Glomerular visceral epithelial cell (primary cell): ENCODE measurements around the gene KIRREL1.

Experiments
- DNase-seq: peaks from one replicate; pipeline ENCODE4 v3.0.0-alpha.2; 2016; ENCODE audit errors: extremely low spot score

The KIRREL1 gene

DNA sequence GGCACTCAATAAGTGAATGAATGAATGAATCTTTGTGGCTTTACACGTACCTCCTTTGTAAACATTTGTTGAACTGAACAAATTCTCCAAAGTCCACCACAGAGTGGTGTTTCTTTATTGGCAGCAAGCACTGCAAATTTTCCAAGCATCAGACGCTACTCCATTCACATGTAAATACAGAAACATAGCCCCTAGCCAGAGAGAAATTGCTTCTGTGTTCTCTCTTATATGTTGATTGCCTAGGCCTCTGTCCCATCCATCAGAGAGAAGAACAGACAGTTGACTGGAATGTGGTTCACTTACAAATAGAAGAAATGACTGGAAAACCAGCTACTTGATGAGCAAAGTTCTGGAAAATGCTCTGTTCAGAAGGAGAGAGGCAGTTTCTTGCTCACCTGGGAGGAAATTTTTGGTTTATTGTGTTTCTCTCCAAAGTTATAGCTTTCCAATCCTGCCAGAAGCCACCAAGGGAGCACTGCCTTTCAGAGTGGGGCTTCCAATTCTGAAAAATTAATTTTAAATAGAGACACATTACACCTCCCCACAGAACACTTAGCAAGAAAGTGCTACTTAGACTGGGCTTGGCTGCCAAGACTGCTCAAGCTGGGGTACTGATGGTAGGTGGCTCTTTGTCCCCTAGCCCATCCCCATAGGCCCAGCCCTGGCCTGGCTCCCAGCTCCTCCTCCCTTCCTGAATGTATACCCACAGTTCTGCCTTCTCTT lies 18.1 kb upstream of the KIRREL1 start:
- no peak for DNase-seq

DNA sequence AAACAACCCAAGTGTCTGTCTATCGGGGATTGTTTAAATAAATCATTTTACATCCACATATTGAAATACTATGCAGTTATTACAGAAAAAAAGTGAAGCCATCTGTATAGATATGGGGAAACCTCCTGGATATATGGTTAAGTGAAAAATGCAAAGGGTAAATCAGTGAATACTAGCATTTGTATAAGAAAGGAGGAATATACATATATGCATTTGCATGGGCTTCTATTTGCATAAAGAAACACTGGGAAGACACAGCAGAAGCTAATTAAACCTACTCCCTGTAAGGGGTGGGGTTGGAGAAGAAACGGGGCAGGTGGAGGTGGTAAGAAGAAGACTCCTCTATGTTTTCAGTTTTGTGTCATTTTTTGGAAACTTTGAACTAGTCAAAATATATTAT lies 16.6 kb upstream of the KIRREL1 start:
- no peak for DNase-seq

DNA sequence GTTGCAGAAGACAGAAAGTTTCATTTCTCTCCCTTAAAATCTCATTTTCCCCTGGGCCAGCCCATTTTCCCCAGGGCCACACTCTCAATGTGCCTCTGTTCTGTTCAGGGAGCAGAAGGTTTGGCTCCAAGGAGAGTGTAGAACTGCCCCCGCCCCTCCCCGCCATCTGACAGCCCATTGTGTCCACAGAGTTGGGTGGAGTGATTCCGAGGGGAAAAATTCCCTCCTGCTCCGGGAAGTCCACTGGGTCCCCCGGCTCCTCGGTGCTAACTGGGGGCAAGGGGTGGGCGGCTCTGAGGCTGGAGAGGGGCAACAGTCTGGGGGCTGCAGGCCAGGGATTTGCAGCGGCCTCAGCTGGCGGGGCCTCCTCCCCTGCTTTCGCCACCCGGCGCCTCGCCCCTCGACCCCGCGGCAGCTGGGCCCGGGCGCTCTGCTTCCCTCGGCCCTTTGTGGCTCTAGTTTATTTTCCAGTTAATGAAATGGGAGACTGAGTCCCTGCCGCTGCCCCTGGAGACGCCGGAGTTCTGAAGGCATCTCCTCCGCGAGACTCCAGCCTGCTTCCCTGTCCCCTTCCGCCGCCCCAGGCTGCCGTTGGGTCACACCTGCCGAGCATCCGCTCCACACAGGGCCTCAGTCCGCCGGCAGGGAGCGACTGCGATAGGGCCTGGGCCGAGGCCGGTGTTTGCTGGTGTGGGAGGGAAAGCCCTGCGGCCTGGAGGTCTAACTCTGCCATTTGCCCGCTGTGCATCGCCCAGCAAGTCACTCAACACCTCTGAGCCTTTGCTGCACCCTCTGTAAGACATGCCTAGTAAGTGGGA lies 14.7 kb upstream of the KIRREL1 start:
- no peak for DNase-seq

DNA sequence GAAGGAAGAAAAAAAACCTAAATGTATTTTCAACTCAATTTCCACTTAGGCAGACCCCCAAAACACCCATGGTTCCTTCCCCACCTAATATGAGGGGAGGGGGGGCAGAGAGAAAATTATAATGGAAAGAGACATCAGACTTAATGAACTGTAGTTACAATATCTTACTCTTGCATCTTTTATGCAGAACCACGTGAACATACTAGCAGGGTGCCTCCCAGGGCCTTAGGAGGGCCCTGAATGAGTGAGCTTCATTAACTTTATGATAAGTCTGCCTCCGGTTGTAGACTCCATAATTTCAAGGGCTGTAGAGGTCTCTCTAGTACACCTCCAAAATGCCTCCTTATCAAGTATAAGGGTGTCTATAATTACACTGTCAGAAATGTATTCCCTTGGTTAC lies 11.3 kb upstream of the KIRREL1 start:
- DNase-seq, result no peak

DNA sequence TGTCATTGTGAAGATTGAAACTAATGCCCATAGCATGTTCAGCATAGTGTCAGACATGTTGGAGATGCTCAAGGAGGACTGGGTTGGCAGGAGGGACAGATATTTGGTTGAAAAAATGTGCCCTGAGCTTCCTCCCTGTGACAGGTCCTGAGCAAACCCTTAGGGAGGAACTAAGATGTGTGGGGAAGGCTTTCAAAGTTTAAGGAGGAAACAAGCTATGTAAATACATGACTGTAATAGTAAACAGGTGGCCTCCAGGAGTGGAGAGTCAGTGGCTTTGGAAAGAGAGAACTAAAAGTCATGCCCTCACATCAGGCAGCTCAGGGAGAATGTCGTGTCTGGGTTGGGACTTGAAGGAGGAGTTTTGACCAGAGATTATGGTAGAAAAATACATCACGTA lies 9.7 kb upstream of the KIRREL1 start:
- DNase-seq, result no peak

DNA sequence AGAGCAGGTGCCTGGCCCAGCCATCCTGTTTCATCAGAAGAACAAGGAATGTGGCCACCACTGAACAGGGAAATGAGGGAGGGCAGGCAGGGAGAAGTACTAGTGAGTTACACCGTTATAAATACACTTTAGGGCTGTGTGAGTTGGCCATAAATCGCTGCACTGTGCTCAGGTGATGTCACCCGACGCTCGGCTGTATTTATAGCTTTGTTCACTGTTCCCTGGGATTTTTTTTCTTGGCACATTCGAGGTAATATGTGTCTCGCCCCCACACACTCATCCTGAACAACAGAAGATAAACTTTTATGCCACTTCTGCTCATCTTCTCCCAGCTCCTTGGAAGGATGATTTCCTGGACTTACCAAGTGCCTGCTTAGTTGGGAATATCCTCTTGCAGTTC lies 9.0 kb upstream of the KIRREL1 start:
- DNase-seq, result no peak

DNA sequence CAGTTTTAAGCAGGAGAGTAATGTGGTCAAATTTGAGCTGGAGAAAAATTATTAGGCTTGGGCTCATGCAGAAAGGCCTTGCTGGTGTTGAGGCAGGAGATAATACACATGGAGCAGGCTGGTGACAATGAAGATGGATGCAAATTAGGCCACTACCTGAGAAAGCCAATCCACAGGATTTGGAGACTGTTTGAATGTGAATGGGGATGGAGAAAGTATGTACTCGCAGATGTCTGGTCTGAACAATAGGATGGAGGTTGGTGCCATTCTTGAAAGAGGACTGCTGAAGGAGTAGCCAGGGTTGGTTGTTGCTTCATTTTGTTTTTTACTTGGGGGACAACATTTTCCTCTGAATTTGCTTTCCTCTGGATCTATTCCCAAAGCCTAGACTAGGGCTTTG lies 8.0 kb upstream of the KIRREL1 start:
- DNase-seq, result no peak

DNA sequence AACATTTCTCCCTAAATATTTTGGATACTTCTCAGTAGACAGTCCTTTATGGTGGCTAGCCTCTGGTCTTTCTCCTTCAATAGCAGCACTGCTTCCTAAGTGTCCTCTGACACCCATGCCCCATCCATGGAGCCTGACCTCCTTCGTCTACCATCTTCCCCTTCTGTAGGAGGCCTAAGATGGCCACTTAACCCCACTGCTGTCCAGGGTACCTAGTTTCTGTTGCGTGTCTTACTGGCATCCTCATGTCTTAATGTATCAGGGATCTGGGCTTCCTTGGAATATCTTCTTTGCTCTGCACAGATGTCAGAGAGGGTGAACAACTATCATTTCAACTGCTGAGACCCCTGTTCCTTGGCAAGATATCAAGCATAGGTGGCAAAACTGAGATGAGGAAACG lies 5.4 kb upstream of the KIRREL1 start:
- DNase-seq, result no peak

DNA sequence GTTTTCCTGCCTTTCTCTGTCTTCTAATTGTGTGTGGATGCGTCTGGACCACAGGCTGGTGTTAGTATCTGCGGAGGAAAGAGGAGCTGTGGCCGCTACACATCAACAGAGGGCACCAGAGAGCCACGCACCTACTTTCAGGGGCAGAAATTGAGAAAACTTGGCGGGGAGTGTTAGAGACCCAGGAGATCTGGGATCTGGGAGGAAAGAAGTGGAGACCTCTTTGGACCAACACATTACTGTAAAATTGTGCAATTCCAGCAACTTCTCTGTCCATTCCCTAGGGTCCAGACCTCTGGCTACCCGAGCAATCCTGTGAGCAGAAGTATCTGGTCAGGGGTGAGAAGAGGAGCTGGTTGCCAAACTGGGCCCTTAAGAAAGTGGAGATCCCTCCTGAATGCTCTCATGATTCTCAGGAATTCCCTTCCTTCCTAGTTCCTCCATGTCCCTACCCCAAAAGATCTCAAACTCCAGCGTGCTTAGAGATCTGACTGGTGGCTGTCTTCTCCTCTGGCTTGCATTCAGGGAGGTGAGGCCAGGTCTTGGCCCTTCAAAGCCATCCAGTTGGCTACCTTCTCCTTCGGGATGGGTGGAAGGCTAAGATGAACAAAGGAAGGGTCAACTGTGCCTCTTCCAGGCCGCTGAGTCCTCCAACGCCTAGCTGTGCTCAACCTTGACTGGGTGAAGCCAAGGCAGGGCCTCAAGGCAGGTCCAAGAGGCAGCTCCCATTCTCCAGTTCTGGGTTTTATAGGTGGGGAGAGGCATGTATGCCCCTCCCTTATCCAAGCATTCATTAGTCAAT lies 1.2 kb upstream of the KIRREL1 start:
- peak; percentile 83 for DNase-seq

DNA sequence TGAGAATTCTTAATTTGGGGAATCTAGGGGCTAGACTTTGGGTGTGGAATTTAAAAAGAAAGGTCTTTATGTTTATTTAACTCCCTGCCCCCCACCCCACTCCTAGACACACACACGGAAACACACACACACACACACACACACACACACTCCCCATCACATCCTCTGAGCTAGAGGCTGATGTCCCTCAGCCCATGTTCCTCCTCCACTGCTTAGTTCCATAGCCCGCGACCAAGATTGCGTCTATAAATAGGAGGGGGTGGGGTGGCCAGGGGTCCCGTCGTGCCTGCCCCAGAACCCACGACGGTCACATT lies 655 bp upstream of the KIRREL1 start:
- no peak for DNase-seq

DNA sequence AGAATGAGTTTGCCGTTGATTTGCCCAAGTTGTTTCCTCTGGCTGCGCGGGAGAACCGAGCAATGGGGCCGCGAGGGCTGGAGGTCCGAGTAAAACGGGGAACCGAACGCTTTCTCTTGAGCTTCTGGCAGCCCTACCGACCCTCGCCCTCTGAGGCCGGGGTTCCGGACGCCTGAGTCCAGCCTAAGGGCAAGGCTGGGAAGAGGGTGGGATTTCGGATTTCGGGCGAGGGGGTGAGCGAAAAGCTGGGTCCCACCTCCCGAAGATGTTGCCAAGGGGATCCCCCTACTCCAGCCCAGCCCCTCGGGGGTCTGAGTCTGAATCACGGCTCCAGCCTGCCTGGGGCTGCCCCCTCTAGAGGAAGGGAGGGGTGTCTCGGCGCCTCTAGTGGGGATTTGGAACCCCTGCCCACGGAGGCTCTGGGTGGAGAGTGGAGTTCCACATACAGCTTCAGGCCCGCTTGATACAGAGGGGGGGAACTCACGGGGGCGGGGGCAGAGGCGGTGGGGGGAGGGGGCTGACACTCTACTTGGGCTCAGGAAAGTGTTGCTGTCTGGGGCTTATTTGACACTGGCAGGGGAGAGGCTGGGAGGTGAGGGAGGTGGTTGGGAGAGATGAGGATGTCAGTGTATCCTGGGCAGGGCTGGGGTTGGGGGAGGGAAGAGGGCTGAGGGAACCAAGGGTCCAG lies 617 bp downstream of the KIRREL1 start:
- no peak for DNase-seq

DNA sequence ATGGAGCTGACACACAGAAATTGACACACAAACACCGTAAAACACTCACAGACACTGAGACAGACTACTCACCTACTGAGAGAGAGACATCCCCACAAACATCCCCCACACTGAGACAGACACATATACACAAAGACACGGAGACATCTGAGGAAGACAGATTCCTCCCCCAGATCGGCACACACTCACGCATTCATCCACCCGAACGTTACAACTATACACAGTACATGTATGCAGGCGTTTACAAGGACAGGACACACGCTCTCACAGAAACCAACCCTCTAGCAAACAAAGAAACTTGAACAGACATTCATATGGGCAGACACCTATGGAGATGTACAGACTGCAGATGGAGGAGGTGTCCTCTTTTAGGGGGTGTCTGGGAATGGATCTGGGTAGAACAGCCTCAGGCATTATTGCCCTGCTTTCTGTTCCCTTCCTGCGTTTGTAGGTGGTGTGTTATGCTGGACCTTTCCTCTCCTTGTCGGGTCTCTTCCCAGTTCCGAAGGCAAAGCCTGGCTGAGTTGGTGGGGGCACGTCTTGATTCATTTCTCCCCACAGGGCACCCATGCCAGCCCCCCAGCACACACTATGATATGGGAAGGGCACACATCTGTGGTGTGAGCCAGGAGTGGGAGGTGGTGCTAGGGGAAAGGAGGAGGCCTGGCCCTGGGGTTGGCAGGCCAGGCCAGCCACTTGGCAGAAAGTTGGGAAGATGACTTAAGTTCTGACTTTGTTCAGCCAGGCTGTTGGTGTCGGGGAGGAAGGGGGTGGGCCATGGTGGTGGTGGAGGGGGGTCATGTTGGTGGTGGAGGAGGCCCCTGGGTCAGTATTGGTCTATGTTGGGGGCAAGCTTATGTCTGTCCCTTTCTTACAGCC lies 1.5 kb downstream of the KIRREL1 start:
- peak; percentile 39 for DNase-seq

DNA sequence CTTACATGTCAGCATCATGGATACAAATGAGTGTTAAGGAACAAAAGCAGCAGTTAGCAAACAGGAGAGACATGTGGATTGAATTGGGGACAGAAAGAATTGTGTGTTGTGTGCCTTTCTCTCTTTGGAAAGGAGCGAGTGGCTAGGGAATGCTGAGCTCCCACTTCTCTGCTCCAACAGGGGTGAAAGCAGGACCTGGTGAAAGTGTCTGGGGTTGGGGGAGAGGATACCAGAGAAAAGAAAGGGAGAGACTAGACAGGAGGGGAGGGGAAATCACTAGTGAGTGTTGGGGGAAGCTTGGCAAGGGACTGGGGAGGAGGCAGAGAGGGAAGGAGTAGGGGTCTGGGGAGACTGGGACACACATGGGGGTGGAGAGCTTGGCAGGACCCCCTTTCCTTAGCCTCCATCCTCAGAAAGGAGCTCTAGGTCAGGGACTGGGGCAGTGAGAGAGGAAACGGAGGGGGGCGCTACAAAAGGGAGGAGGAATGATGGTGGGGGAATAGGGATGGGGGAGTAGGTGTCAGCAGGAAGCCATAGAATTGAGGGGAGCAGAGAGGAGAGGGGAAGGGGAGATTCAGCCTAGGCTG lies 2.2 kb downstream of the KIRREL1 start:
- DNase-seq, result no peak

DNA sequence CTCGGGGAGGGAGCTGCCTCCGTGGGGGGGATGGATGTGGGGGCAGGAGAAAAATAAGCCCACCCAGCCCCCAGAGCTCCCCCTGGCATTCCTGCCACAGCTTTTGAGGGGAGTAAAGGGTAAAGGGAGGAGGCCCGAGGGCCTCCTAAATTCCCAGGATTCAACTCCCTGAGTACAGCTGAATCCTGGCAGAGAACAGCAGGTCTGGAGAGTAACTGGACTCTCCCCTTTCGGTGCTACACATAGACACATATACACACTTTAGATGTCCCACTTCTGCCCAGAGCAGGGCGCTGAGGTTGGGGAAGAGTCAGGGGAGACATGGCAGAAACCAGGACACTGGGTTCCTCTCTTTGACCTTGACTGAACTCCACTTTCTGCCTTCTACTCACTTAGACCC lies 3.0 kb downstream of the KIRREL1 start:
- DNase-seq, result no peak

DNA sequence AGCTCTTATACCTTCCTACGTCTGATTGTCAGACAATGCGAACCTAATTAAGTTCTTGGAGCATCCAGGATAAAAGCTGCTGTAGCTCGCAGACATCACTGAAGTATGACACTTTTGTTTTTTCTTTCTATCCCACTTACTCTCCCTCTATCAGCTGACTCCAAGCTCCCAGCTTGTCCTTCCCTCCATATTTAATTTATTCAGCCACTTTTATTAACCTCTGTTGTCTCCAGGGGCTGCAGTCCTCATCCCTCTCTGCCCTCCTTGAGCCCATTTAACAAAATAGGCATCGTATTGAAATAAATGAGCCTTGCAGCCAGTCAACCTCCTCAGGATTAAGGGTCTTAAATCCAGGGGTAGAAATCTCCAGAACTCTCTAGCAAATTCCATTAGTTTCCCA lies 7.1 kb downstream of the KIRREL1 start:
- DNase-seq, result no peak

DNA sequence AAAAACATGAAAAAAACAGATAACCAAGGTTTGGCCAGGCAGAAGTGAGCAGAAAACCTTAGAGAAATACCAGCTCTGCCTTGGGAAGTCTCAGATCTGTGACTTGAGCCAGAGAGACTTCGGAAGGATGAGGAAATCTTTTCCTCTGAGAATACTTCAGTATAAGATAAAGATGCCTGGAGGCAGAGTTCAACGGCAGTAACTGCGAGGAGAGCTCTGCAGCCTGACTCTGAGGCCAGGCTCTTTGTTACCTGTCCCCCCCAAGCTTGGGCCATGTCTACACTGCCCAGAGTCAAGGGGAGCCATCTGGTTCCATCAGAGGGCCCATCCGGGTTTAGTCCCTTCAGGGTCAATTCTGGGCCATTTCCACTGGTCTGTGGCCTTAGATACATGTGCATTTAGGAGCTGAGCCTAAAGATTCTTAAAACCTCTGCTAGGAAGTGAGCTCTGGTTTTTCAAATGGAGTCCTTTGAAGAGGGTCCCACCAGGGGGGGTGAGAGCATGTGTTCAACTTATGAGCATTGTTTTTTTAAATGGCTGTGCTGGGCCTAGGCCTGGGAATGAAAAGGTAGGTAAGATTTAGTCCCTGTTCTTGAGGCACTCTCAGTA lies 8.7 kb downstream of the KIRREL1 start:
- DNase-seq, result no peak

DNA sequence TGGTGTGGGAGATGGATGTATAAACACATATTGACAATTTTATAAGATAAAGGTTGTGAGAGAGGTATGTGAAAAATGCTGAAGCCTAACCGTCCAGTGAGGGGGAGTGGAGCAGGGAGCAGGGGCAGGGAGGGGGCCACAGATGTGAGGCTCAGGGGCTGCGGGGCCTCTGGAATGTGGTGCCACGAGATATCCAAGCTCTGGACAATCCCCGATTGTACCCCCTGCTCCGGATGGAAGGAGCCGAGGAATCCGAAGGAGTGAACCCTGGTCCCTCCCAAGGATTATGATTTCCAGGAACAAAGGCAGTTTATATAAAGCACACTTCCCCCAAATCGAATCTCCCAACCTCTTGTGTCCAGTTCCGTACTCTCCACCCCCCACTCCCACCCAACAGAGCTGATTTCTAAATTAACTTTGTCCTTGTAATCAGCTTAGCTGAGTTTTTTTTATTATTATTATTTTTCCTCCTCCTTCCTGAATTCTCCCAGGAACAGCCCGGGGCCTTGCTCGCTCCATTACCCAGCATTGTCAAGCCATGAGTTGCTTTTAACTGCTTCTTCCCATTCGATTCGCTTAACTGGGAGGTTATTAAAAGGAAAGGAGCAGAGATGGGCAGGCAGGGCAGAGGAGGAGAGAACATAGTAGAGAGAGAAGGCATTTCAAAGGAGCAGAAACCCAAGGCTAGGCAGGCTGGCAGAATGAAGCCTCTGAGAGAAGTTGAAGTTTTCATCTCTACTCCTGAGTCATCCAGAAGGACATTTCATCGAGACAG lies 9.4 kb downstream of the KIRREL1 start:
- peak; percentile 89 for DNase-seq

DNA sequence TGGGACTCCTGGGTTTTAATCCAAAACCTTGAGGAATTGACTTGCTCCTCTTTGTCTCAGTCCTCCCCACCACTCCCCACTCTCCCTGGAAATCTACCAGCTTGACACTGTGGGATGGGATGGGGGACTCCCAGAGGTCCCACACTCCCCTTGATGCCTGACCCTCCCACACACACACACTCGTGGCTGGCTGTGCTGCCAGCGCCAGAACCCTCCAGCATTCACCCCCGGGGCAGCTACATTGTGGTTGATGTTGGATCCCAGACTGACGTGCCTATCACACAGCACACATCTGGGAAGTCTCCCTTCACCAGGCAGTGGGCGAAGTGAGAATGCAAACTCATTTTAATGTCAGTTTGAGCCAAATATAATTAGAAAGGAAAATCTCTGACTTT lies 10.0 kb downstream of the KIRREL1 start:
- DNase-seq, result peak; percentile 68

DNA sequence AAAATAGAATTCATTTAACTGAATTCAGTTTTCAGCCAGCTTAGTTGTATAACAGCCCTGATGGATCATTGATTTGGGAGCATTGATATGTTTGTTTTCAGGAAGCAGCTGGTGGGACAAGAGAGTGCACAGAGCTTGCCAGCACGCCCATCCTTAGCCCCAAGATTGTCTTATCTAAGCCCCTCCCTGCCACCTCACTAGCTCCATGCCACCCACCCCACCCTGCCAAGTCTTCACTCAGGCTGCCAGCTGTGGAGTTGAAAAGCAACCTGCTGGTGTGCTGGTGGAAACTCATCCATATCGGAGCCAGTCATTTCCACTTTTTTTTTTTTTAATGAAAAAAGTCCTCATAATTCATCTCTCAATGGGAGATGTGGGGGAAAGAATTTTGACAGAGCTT lies 11.8 kb downstream of the KIRREL1 start:
- DNase-seq, result no peak

DNA sequence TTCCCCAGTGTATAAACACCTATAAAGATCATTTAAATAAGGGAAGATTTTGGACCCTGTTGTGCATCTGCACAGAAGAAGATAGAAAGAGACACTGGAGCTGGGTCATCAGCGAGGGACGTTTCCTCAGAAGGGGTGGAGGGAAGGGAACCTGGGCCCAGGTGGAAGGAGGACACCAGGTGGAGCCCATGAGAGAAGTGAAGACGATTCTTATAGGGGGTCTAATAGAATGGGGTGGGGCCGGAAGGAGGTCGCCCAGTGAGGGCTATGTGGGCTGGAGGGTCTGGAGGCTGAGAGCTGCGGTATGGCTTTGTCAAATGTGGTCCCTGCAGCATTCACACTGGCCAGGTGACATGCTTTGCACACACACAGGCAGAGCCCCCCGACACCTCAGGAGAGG lies 13.7 kb downstream of the KIRREL1 start:
- no peak for DNase-seq
